ENCODE data around the gene CFAP410. TPM values are rescaled to one million over a fixed set of nuclear protein-coding genes. Genes with fewer than 3 reads are reported as not detected.

CFAP410 gene
- total and polyA plus RNA-seq, 2 of the 13 experiments (the other 11 are each of a cell fraction or from before 2014, with no cell fraction given): 8.0 to 20.1 TPM

DNA sequence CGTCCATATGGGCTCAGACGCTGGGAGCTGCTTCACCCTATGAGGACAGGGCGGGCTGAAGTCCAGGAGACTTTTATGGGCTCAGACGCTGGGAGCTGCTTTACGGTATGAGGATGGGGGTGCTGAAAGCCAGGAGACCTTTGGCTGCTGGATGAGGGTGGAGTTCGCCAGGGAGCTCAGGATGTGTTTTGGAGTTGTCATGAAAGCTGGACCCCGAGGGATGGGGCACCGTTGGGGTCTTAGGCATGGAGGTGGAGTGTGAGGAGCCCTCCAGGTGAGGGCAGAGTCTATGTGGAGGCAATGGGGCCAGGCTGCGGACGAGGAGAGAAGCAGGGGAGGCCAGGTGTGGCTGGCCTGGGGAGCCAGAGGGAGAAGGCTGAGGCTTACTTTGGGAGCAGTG, 41.7 kb upstream of the CFAP410 start:
- Histone ChIP-seq H3K27me3 (ENCODE audit: control insufficient read depth in 1 of 2, insufficient read depth in 2 of 2, low read length in 2 of 2) (peaks cover 14 to 49% of the 10 kb centered on the region in 2 experiments), H2AFZ (ENCODE audit: low read length) (no peak overlapping the region), H3K4me2 (ENCODE audit: low read depth, low read length) (no peak overlapping the region), H3K36me3 (replicated peaks in 1 of 2; ENCODE audit: control insufficient read depth in 1 of 2, insufficient read depth in 2 of 2, low read length in 2 of 2) (no peaks in the 10 kb centered on the region), H4K20me1 (ENCODE audit: insufficient read depth, low read length) (no peaks in the 10 kb centered on the region), H3K79me2 (ENCODE audit: insufficient read depth, low read length) (no peaks in the 10 kb centered on the region), H3K9me3 (ENCODE audit: low read length) (peaks cover 16% of the 10 kb centered on the region), H3K4me1 (ENCODE audit: insufficient read depth, low read length) (no peaks in the 10 kb centered on the region), H3K4me3 (replicated peaks in 1 of 3; ENCODE audit: insufficient read depth in 1 of 3, low read depth in 2 of 3, low read length in 3 of 3) (no peak overlapping the region), H3K9ac (ENCODE audit: insufficient read depth, low read depth, low read length) (no peak overlapping the region), H3K27ac (ENCODE audit: extremely low read length, insufficient read depth, low read length) (no peak overlapping the region)
- BruUV-seq (replicated peaks): no TSS peak
- intact Hi-C loops (cut with micrococcal nuclease; ENCODE audit: unreplicated experiment) (no loop called here), in situ Hi-C loops (cut with HindIII; ENCODE audit: extremely low pct_ligation_motif_present, low pct_unique_long_range_greater_than_20kb) (no loop called here)
- no peak for FAIRE-seq
- WGBS (ENCODE audit: low lambda C conversion rate): 30% methylated on average over 8 of the region's 10 CpGs
- no peak for DNase-seq (ENCODE audit: low spot score)
- ATAC-seq: no peak
- ChIA-PET CTCF (ENCODE audit: low intra/inter-chr PET ratio, low total read pairs) (no interaction called here), POLR2A (no interaction called here)
- TF ChIP-seq STAT5B (CRISPR knock-in tag; IDR thresholded peaks at IDR 0.05): no peak
- no peak for TF ChIP-seq CBFB (CRISPR knock-in tag; IDR thresholded peaks at IDR 0.05)
- TF ChIP-seq, protein P1, sequence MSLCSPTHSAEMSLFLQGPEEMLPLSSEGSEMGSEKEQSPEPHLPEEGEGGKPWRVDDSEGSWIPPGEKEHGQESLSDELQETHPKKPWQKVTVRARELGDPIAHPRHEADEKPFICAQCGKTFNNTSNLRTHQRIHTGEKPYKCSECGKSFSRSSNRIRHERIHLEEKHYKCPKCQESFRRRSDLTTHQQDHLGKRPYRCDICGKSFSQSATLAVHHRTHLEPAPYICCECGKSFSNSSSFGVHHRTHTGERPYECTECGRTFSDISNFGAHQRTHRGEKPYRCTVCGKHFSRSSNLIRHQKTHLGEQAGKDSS (CRISPR knock-in tag; IDR thresholded peaks at IDR 0.05; ENCODE audit: borderline replicate concordance, low read depth): no peak
- no peak for TF ChIP-seq ASH2L (IDR thresholded peaks at IDR 0.05; ENCODE audit: insufficient read length, low read depth, low read length)
- no peak for TF ChIP-seq ZBTB20 (CRISPR knock-in tag; IDR thresholded peaks at IDR 0.05; ENCODE audit: borderline replicate concordance, low read depth)
- no peak for TF ChIP-seq KDM6A (CRISPR knock-in tag; IDR thresholded peaks at IDR 0.05; ENCODE audit: low read depth)
- TF ChIP-seq, protein P2, sequence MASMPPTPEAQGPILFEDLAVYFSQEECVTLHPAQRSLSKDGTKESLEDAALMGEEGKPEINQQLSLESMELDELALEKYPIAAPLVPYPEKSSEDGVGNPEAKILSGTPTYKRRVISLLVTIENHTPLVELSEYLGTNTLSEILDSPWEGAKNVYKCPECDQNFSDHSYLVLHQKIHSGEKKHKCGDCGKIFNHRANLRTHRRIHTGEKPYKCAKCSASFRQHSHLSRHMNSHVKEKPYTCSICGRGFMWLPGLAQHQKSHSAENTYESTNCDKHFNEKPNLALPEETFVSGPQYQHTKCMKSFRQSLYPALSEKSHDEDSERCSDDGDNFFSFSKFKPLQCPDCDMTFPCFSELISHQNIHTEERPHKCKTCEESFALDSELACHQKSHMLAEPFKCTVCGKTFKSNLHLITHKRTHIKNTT (CRISPR knock-in tag; IDR thresholded peaks at IDR 0.05): no peak
- TF ChIP-seq SP1 (IDR thresholded peaks at IDR 0.05): no peak
- TF ChIP-seq SP1 (CRISPR knock-in tag; IDR thresholded peaks at IDR 0.05): no peak
- no peak for TF ChIP-seq ZBTB38 (CRISPR knock-in tag; IDR thresholded peaks at IDR 0.05)
